ENCODE measurements around the gene TUBA8.
"Not testable (repeated sequence)": the region's sequence is repeated elsewhere in the genome, so short reads cannot be mapped to it uniquely, and the experiment has no call there.

The TUBA8 gene

GRCh38 chr22:18093661-18094060 lies 16.9 kb upstream of the TUBA8 start:
- no peaks in the 10 kb centered on the region for H3K27me3 ChIP-seq (ENCODE audit: control insufficient read depth, insufficient read depth, low read length)
- H3K4me3 ChIP-seq (ENCODE audit: low read depth, low read length), result no peak overlapping the region
- peaks cover 11% of the 10 kb centered on the region for H3K36me3 ChIP-seq (ENCODE audit: control insufficient read depth, insufficient read depth, low read length)
- no peak overlapping the region for H3K9ac ChIP-seq (ENCODE audit: low read depth, low read length)
- no peaks in the 10 kb centered on the region for H3K4me1 ChIP-seq (ENCODE audit: control insufficient read depth, insufficient read depth, low read length)
- H3K9me3 ChIP-seq (ENCODE audit: control insufficient read depth, insufficient read depth, low read length), result no peaks in the 10 kb centered on the region

- Histone ChIP-seq H3K9me3 (ENCODE audit: control insufficient read depth, insufficient read depth, low read length) (no peaks in the 10 kb centered on the region), H3K27me3 (ENCODE audit: control insufficient read depth, insufficient read depth, low read length) (no peaks in the 10 kb centered on the region), H3K4me1 (ENCODE audit: control insufficient read depth, insufficient read depth, low read length) (no peaks in the 10 kb centered on the region), H3K36me3 (ENCODE audit: control insufficient read depth, insufficient read depth, low read length) (peaks cover 2% of the 10 kb centered on the region), H3K4me3 (ENCODE audit: low read depth, low read length) (no peak overlapping the region), H3K9ac (ENCODE audit: low read depth, low read length) (no peak overlapping the region)
Observed at GRCh38 chr22:18095101-18095805, 15.4 kb upstream of the TUBA8 start.

GRCh38 chr22:18096823-18097222 lies 13.8 kb upstream of the TUBA8 start:
- Histone ChIP-seq H3K9me3 (ENCODE audit: control insufficient read depth, insufficient read depth, low read length) (no peaks in the 10 kb centered on the region), H3K4me1 (ENCODE audit: control insufficient read depth, insufficient read depth, low read length) (no peaks in the 10 kb centered on the region), H3K9ac (ENCODE audit: low read depth, low read length) (no peak overlapping the region), H3K36me3 (ENCODE audit: control insufficient read depth, insufficient read depth, low read length) (no peaks in the 10 kb centered on the region), H3K4me3 (ENCODE audit: low read depth, low read length) (no peak overlapping the region), H3K27me3 (ENCODE audit: control insufficient read depth, insufficient read depth, low read length) (no peaks in the 10 kb centered on the region)

GRCh38 chr22:18100781-18101180 lies 9.8 kb upstream of the TUBA8 start:
- no peaks in the 10 kb centered on the region for H3K4me1 ChIP-seq (ENCODE audit: control insufficient read depth, insufficient read depth, low read length)
- H3K27me3 ChIP-seq (ENCODE audit: control insufficient read depth, insufficient read depth, low read length), result no peaks in the 10 kb centered on the region
- H3K9ac ChIP-seq (ENCODE audit: low read depth, low read length), result no peak overlapping the region
- H3K9me3 ChIP-seq (ENCODE audit: control insufficient read depth, insufficient read depth, low read length), result no peaks in the 10 kb centered on the region
- no peak overlapping the region for H3K4me3 ChIP-seq (ENCODE audit: low read depth, low read length)
- peaks cover 4% of the 10 kb centered on the region for H3K36me3 ChIP-seq (ENCODE audit: control insufficient read depth, insufficient read depth, low read length)

GRCh38 chr22:18101536-18101935 lies 9.1 kb upstream of the TUBA8 start:
- no peaks in the 10 kb centered on the region for H3K27me3 ChIP-seq (ENCODE audit: control insufficient read depth, insufficient read depth, low read length)
- H3K4me1 ChIP-seq (ENCODE audit: control insufficient read depth, insufficient read depth, low read length), result no peaks in the 10 kb centered on the region
- no peak overlapping the region for H3K4me3 ChIP-seq (ENCODE audit: low read depth, low read length)
- peaks cover 4% of the 10 kb centered on the region for H3K36me3 ChIP-seq (ENCODE audit: control insufficient read depth, insufficient read depth, low read length)
- H3K9ac ChIP-seq (ENCODE audit: low read depth, low read length), result no peak overlapping the region
- H3K9me3 ChIP-seq (ENCODE audit: control insufficient read depth, insufficient read depth, low read length), result peaks cover 1% of the 10 kb centered on the region

GRCh38 chr22:18103527-18104269 lies 6.9 kb upstream of the TUBA8 start:
- no peak overlapping the region for H3K9ac ChIP-seq (ENCODE audit: low read depth, low read length)
- no peaks in the 10 kb centered on the region for H3K4me1 ChIP-seq (ENCODE audit: control insufficient read depth, insufficient read depth, low read length)
- H3K9me3 ChIP-seq (ENCODE audit: control insufficient read depth, insufficient read depth, low read length), result peaks cover 2% of the 10 kb centered on the region
- peaks cover 4% of the 10 kb centered on the region for H3K27me3 ChIP-seq (ENCODE audit: control insufficient read depth, insufficient read depth, low read length)
- H3K4me3 ChIP-seq (ENCODE audit: low read depth, low read length), result no peak overlapping the region
- H3K36me3 ChIP-seq (ENCODE audit: control insufficient read depth, insufficient read depth, low read length), result peaks cover 4% of the 10 kb centered on the region

- peaks cover 4% of the 10 kb centered on the region for H3K36me3 ChIP-seq (ENCODE audit: control insufficient read depth, insufficient read depth, low read length)
- H3K4me1 ChIP-seq (ENCODE audit: control insufficient read depth, insufficient read depth, low read length), result no peaks in the 10 kb centered on the region
- H3K9me3 ChIP-seq (ENCODE audit: control insufficient read depth, insufficient read depth, low read length), result peaks cover 2% of the 10 kb centered on the region
Observed at GRCh38 chr22:18104566-18104965, 6.0 kb upstream of the TUBA8 start.

GRCh38 chr22:18105981-18106380 lies 4.6 kb upstream of the TUBA8 start:
- H3K27me3 ChIP-seq (ENCODE audit: control insufficient read depth, insufficient read depth, low read length), result peaks cover 20% of the 10 kb centered on the region
- not testable (repeated sequence) for H3K4me3 ChIP-seq (ENCODE audit: low read depth, low read length); H3K4me1 ChIP-seq (ENCODE audit: control insufficient read depth, insufficient read depth, low read length); H3K9ac ChIP-seq (ENCODE audit: low read depth, low read length); H3K36me3 ChIP-seq (ENCODE audit: control insufficient read depth, insufficient read depth, low read length); H3K9me3 ChIP-seq (ENCODE audit: control insufficient read depth, insufficient read depth, low read length)

More at GRCh38 chr22:18104566-18104965, 6.0 kb upstream of the TUBA8 start:
- Histone ChIP-seq H3K9ac (ENCODE audit: low read depth, low read length) (no peak overlapping the region), H3K4me3 (ENCODE audit: low read depth, low read length) (no peak overlapping the region), H3K27me3 (ENCODE audit: control insufficient read depth, insufficient read depth, low read length) (peaks cover 9% of the 10 kb centered on the region)

- H3K4me1 ChIP-seq (ENCODE audit: control insufficient read depth, insufficient read depth, low read length); H3K36me3 ChIP-seq (ENCODE audit: control insufficient read depth, insufficient read depth, low read length); H3K9ac ChIP-seq (ENCODE audit: low read depth, low read length); H3K9me3 ChIP-seq (ENCODE audit: control insufficient read depth, insufficient read depth, low read length); H3K4me3 ChIP-seq (ENCODE audit: low read depth, low read length): not testable (repeated sequence)
- H3K27me3 ChIP-seq (ENCODE audit: control insufficient read depth, insufficient read depth, low read length), result peaks cover 27% of the 10 kb centered on the region
Observed at GRCh38 chr22:18106550-18107341, 3.9 kb upstream of the TUBA8 start.

GRCh38 chr22:18108187-18108586 lies 2.4 kb upstream of the TUBA8 start:
- H3K4me3 ChIP-seq (ENCODE audit: low read depth, low read length), result no peak overlapping the region
- no peaks in the 10 kb centered on the region for H3K36me3 ChIP-seq (ENCODE audit: control insufficient read depth, insufficient read depth, low read length)
- H3K4me1 ChIP-seq (ENCODE audit: control insufficient read depth, insufficient read depth, low read length), result no peaks in the 10 kb centered on the region
- no peak overlapping the region for H3K9ac ChIP-seq (ENCODE audit: low read depth, low read length)
- peaks cover 2% of the 10 kb centered on the region for H3K9me3 ChIP-seq (ENCODE audit: control insufficient read depth, insufficient read depth, low read length)
- H3K27me3 ChIP-seq (ENCODE audit: control insufficient read depth, insufficient read depth, low read length), result peaks cover 31% of the 10 kb centered on the region

GRCh38 chr22:18109410-18110193 lies 1.0 kb upstream of the TUBA8 start:
- no peaks in the 10 kb centered on the region for H3K36me3 ChIP-seq (ENCODE audit: control insufficient read depth, insufficient read depth, low read length)
- no peak overlapping the region for H3K9ac ChIP-seq (ENCODE audit: low read depth, low read length)
- peaks cover 31% of the 10 kb centered on the region for H3K27me3 ChIP-seq (ENCODE audit: control insufficient read depth, insufficient read depth, low read length)
- no peaks in the 10 kb centered on the region for H3K4me1 ChIP-seq (ENCODE audit: control insufficient read depth, insufficient read depth, low read length)
- peaks cover 2% of the 10 kb centered on the region for H3K9me3 ChIP-seq (ENCODE audit: control insufficient read depth, insufficient read depth, low read length)
- H3K4me3 ChIP-seq (ENCODE audit: low read depth, low read length), result peak overlapping the region; percentile 53
